Upper lobe of left lung (tissue), 6 donors: ENCODE measurements around the gene EPS8. TPM values are rescaled to one million over a fixed set of nuclear protein-coding genes. Genes with fewer than 3 reads are reported as not detected.

Experiments
- ATAC-seq, 2 donors: fragments of 200-7000 bp; cut with Tn5 transposase; one replicate each; pipeline ENCODE4 v1.9.1; 2022; ENCODE audit warnings: mild to moderate bottlenecking in 2 of 2, moderate library complexity in 2 of 2; ENCODE audit not compliant: low FRiP score in 2 of 2
- DNase-seq, 2 donors: peaks; one replicate each; pipeline ENCODE4 v3.0.0-alpha.2; 2019 to 2020
- H3K27ac ChIP-seq, 4 donors: fragments of 200-600 bp; sonication (generic); one replicate each; pipeline ENCODE4 v1.5.1; 2016 to 2019
- H3K27me3 ChIP-seq, 4 donors: fragments of 200-600 bp; sonication (generic); one replicate each; pipeline ENCODE4 v1.5.1; 2017 to 2019
- H3K36me3 ChIP-seq, 4 donors: fragments of 200-600 bp; sonication (generic); one replicate each; pipeline ENCODE4 v1.5.1; 2016 to 2019
- H3K4me1 ChIP-seq, 4 donors: fragments of 200-600 bp; sonication (generic); one replicate each; pipeline ENCODE4 v1.5.1; 2018 to 2019
- H3K4me3 ChIP-seq, 4 donors: fragments of 200-600 bp; sonication (generic); one replicate each; pipeline ENCODE4 v1.5.1; 2017 to 2019; ENCODE audit warnings: mild to moderate bottlenecking in 2 of 4, moderate library complexity in 1 of 4
- H3K9me3 ChIP-seq, 4 donors: fragments of 200-600 bp; sonication (generic); one replicate each; pipeline ENCODE4 v1.5.1; 2018 to 2019
- CTCF ChIP-seq, 6 experiments: fragments of 450-650 bp in 4 of 6; fragments of 200-600 bp in 2 of 6; sonication (generic) in 2 of 6; IDR thresholded peaks; one replicate each; pipeline ENCODE4 v1.5.1; 2016 to 2019; ENCODE audit warnings: antibody characterized with exemption in 6 of 6
- EP300 ChIP-seq, 4 donors: sonication (generic); formaldehyde crosslinking; IDR thresholded peaks; one replicate each; pipeline ENCODE4 v1.5.1; 2017; ENCODE audit warnings: antibody characterized with exemption in 4 of 4, control low read depth in 2 of 4
- POLR2A ChIP-seq, 4 donors: fragments of 450-650 bp; IDR thresholded peaks; one replicate each; pipeline ENCODE4 v1.5.1; 2016 to 2017; ENCODE audit warnings: antibody characterized with exemption in 4 of 4, mild to moderate bottlenecking in 2 of 4
- POLR2AphosphoS5 ChIP-seq, 2 donors: sonication (generic); formaldehyde crosslinking; IDR thresholded peaks; one replicate each; pipeline ENCODE4 v1.5.1; 2017; ENCODE audit warnings: antibody characterized with exemption in 2 of 2
- WGBS, 2 donors: methylation state at CpG; one replicate each; pipeline ENCODE4 v1.1.5; 2017 to 2018; 5-methylcytosine and 5-hydroxymethylcytosine counted together
- total RNA-seq, 6 donors: library from RNA; depleted of rRNA in 4 of 6; stranded (reverse); fragments of >200 nt in 4 of 6; gene quantifications; one replicate each; pipeline versions ENCODE4 v1.1.0 to v1.2.1, GENCODE V29; 2016 to 2021
- donor health status: DM: no; HTN: no; CAD: no; lungs with moderate emphysema.
- donor health status: DM: no; HTN: yes; CAD: no; lungs with severe emphysema.

EPS8 gene
- total RNA-seq, 6 donors from 2014 or later, result 43.9 to 112 (median 67.2) TPM

GRCh38 chr12:15677228-15677627 lies 112.0 kb downstream of the EPS8 start:
- Histone ChIP-seq H3K36me3 (no peaks in the 10 kb centered on the region), H3K27me3 (no peaks in the 10 kb centered on the region), H3K27ac (no peak overlapping the region), H3K9me3 (no peaks in the 10 kb centered on the region), H3K4me1 (no peaks in the 10 kb centered on the region), H3K4me3 (no peak overlapping the region)
- ATAC-seq, result no peak
- TF ChIP-seq EP300 (IDR thresholded peaks at IDR 0.05) (no peak), POLR2A (IDR thresholded peaks at IDR 0.05) (no peak), POLR2AphosphoS5 (IDR thresholded peaks at IDR 0.05) (no peak), CTCF (IDR thresholded peaks at IDR 0.05) (no peak)
- 70 to 85% methylated on average over 3 of the region's 3 CpGs for WGBS, 2 donors
- DNase-seq, result no peak

- no peak for ATAC-seq
- Histone ChIP-seq H3K4me1 (no peaks in the 10 kb centered on the region), H3K36me3 (peaks cover 0 to 3% (median 0%) of the 10 kb centered on the region in 4 donors), H3K4me3 (no peak overlapping the region), H3K27ac (no peak overlapping the region), H3K9me3 (no peaks in the 10 kb centered on the region), H3K27me3 (no peaks in the 10 kb centered on the region)
- TF ChIP-seq CTCF (IDR thresholded peaks at IDR 0.05) (no peak), POLR2AphosphoS5 (IDR thresholded peaks at IDR 0.05) (no peak), EP300 (IDR thresholded peaks at IDR 0.05) (no peak), POLR2A (IDR thresholded peaks at IDR 0.05) (no peak)
- 93 to 95% methylated on average over 5 of the region's 5 CpGs for WGBS, 2 donors
- no peak for DNase-seq
Measured at GRCh38 chr12:15672671-15673270, 116.4 kb downstream of the EPS8 start.

DNA sequence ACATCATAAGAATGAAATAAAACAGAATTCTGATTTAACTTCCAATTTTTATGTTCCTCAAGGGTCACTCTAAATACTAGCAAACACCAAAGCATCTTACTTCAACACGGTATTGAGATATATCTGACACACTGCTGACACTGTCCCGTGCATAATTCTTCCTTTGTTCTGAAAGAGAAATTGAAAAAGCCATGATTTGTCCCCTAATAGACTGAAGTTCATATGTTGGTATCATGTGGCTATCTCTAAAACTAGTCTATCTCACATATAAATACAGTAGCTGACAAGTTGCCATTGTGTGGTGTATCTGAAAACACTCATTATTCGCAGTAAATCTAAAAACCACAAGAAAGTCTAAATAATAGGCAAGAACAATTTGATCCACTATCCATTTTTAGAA lies 118.4 kb downstream of the EPS8 start:
- no peaks in the 10 kb centered on the region for H3K27me3 ChIP-seq
- no peaks in the 10 kb centered on the region for H3K9me3 ChIP-seq
- no peaks in the 10 kb centered on the region for H3K4me1 ChIP-seq
- no peak overlapping the region for H3K27ac ChIP-seq
- no peak overlapping the region for H3K4me3 ChIP-seq
- WGBS, 2 donors, result 86 to 90% methylated on average over 3 of the region's 3 CpGs
- H3K36me3 ChIP-seq, result peaks cover 0 to 3% (median 0%) of the 10 kb centered on the region in 4 donors
- ATAC-seq (no peak), DNase-seq (no peak)
- TF ChIP-seq POLR2AphosphoS5 (IDR thresholded peaks at IDR 0.05) (no peak), POLR2A (IDR thresholded peaks at IDR 0.05) (no peak), EP300 (IDR thresholded peaks at IDR 0.05) (no peak), CTCF (IDR thresholded peaks at IDR 0.05) (no peak)

- Histone ChIP-seq H3K27ac (no peak overlapping the region), H3K4me1 (no peaks in the 10 kb centered on the region), H3K4me3 (no peak overlapping the region), H3K9me3 (no peaks in the 10 kb centered on the region), H3K27me3 (no peaks in the 10 kb centered on the region), H3K36me3 (peaks cover 0 to 7% (median 2%) of the 10 kb centered on the region in 4 donors)
- TF ChIP-seq EP300 (IDR thresholded peaks at IDR 0.05), result no peak
- no peak for TF ChIP-seq POLR2AphosphoS5 (IDR thresholded peaks at IDR 0.05)
- no peak for TF ChIP-seq CTCF (IDR thresholded peaks at IDR 0.05)
- no peak for ATAC-seq
- no peak for DNase-seq
- 88 to 92% methylated on average over 3 of the region's 3 CpGs for WGBS, 2 donors
Measured at GRCh38 chr12:15669256-15669948, 119.8 kb downstream of the EPS8 start.

GRCh38 chr12:15664491-15664890 lies 124.7 kb downstream of the EPS8 start:
- Histone ChIP-seq H3K27ac (no peak overlapping the region), H3K4me1 (no peaks in the 10 kb centered on the region), H3K27me3 (no peaks in the 10 kb centered on the region), H3K9me3 (no peaks in the 10 kb centered on the region), H3K4me3 (no peak overlapping the region), H3K36me3 (peaks cover 0 to 8% (median 2%) of the 10 kb centered on the region in 4 donors)
- no peak for TF ChIP-seq EP300 (IDR thresholded peaks at IDR 0.05)
- no peak for TF ChIP-seq POLR2A (IDR thresholded peaks at IDR 0.05)
- TF ChIP-seq POLR2AphosphoS5 (IDR thresholded peaks at IDR 0.05), result no peak
- no peak for TF ChIP-seq CTCF (IDR thresholded peaks at IDR 0.05)
- no peak for DNase-seq
- ATAC-seq, result no peak
- WGBS, 2 donors, result 96 to 97% methylated on average over 5 of the region's 5 CpGs
